CD4-positive, alpha-beta T cell treated with Interleukin-4 for 1 hour (primary cell): ENCODE data around the gene ITPR2.
A peak's percentile ranks its signal among the peaks of the same experiment; 100 is the strongest.
"Not testable (repeated sequence)": the region's sequence is repeated elsewhere in the genome, so short reads cannot be mapped to it uniquely, and the experiment has no call there.

ENCODE experiments used
- DNase-seq, 2 donors: peaks; one replicate each; pipeline ENCODE4 v3.0.0-alpha.2; 2020 to 2022

Gene ITPR2

GRCh38 chr12:26832822-26833742 is at the start of gene ITPR2:
Gene ITPR2 (minus strand): TSS chr12:26833194. CDS start chr12:26832781, 413 bp downstream.
- DNase-seq: peak; percentile 91 to 92

- no peak for DNase-seq
Measured at GRCh38 chr12:26880625-26881024, 47.6 kb upstream of the ITPR2 start.

GRCh38 chr12:26878661-26879119 is 45.7 kb upstream of the ITPR2 start:
- peak in 1 of 2 donors; percentile 42 for DNase-seq

GRCh38 chr12:26874501-26875296 is 41.7 kb upstream of the ITPR2 start:
- DNase-seq: peak in 1 of 2 donors; percentile 18

DNA sequence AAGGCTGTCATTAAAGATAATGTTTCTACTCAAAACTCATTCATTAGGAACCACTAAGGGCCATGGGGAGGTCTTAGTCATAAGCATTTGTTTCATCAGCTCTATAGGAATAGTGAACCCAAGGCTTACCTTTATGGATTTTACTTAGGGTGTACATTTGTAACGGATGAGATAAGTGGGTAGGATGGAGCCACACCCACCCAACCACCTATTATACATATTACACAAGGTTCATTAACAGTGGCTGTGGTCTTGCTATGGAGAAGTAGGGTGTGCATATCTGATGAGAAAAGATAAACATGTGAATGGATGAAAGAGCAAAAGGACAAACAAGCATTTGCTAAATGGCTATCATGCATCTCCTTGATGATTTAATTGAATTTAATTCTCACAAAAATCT is 39.6 kb upstream of the ITPR2 start:
- no peak for DNase-seq

- no peak for DNase-seq
Measured at GRCh38 chr12:26871985-26872384, 39.0 kb upstream of the ITPR2 start.

DNA sequence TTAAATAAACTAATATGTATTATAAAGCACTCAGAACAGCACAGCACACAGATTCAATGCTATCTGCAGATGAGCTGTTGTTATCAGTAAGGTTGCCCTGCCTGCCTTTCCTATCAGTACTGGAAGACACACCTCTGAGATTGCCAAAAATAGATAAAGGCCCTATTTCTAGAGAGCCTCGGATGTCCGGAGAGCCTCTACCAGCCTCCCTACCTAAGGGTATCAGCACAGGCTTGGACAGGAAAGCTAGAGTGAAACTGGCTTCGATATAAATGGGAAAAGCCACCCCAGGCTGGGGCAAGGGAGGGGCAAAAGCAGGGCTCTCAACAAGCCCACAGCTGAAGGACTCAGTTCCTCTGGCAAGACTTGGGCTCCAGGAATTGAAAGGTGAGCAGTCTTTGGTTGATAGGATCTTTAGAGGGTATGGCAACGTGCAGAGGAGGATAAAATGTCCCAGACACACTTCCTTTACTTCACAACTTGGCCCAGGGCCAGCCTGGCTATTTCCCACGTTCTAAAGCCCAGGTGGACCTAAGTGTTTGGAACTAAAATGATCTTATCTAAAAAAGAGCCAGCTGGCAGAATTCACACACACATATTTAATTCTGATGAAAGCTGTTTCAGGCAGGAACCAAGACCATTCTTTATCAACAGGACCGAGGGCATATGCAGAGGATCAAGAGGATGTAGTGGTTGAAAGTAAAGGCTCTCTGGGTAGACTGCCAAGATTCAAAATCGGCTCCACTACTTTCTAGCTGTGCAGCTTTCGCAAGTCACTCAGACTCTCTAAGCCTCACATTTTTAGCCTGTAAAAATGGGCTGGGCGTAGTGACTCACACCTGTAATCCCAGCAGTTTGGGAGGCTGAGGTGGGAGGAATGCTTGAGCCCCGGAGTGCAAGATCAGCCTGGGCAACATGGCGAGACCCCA is 37.8 kb upstream of the ITPR2 start:
- no peak for DNase-seq

DNA sequence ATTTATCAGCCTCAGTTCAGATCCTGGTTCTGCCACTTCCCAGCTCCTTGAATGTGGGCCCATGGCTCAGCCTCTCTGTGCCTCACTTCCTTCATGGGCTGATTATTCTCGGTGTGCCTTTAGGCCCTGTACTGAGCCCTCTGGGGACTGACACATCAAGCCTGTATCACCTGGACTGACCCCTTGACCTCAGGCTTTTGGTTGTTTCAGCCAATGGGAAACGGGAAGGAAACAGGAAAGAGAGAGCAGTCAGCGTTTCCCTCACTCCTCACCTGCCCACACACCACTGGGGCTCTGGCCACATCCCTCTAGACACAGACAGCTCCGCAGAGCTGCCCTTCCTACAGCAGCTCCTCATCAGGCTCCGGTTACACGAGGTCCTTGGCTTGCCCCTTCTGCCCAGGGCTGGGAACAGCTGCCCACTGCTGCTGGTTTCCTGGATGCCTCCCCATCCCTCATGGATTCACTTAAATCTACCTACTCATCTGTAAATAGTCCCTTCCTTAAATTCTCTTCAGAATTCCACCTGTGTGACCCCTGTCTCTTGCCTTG is 37.0 kb upstream of the ITPR2 start:
- no peak for DNase-seq

DNA sequence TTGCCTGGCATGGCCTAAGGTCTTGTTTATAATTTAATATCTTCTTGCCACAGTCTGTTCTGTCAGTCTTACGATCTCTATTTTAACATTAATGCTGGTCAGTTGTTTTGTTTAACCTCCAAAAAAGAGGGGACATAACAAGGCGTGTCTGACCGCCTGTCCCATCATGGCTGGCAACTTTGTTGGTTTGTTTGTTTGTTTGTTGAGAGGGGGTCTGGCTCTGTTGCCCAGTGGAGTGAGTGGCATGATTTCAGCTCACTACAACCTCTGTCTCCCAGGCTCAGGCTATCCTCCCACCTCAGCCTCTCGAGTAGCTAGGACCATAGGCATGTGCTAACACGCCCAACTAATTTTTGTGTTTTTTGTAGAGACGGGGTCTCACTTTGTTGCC is 36.1 kb upstream of the ITPR2 start:
- DNase-seq: no peak

DNA sequence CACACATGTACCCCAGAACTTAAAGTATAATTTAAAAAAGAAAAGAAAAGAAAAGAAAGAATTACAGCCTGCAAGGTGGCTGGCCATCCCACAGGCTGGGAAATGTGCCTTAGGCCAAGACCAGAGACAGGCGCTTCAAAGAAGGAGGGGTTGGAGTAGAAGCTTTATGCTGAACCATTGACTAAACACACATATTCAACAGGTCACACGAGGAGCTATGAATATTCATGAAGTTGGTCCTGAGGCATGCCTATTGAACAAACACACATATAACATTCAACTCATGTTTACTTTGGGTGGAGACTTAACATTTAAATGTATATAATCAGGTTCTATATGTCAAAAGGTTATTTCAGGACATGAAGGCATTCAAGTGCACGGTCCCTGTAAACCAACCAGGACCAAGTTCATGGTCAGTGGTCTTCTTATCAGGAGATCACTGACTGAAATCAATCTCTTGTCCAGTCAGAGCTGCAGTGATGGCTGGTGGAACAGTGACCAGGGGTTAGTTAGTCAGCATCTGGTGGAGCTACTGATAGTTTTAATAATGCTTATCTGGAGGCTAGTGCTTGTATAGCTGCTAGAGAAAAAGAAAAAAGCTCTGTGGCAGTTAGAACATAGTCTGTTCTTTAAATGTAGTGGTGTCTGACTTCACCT is 35.6 kb upstream of the ITPR2 start:
- no peak for DNase-seq

GRCh38 chr12:26867080-26867479 is 34.1 kb upstream of the ITPR2 start:
- no peak for DNase-seq

GRCh38 chr12:26863515-26863914 is 30.5 kb upstream of the ITPR2 start:
- DNase-seq: no peak

- not testable (repeated sequence) for DNase-seq
Measured at GRCh38 chr12:26862787-26863186, 29.8 kb upstream of the ITPR2 start.

DNA sequence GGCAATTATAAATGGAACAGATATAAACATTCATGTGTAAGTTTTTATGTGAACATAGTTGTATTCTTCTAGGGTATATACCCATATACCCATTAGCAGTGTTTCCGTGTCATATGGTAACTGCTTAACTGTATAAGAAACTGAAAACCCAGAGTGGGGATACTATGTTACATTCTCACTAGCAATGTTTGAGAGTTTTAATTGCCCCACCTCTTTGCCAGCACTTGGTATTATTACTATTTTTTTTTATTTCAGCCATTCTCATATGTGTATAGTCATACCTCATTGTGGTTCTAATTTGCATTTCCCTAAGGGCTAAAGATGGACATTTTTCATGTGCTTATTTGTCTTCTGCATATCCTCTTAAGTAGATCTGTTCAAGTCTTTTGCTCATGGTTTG is 28.7 kb upstream of the ITPR2 start:
- no peak for DNase-seq

DNA sequence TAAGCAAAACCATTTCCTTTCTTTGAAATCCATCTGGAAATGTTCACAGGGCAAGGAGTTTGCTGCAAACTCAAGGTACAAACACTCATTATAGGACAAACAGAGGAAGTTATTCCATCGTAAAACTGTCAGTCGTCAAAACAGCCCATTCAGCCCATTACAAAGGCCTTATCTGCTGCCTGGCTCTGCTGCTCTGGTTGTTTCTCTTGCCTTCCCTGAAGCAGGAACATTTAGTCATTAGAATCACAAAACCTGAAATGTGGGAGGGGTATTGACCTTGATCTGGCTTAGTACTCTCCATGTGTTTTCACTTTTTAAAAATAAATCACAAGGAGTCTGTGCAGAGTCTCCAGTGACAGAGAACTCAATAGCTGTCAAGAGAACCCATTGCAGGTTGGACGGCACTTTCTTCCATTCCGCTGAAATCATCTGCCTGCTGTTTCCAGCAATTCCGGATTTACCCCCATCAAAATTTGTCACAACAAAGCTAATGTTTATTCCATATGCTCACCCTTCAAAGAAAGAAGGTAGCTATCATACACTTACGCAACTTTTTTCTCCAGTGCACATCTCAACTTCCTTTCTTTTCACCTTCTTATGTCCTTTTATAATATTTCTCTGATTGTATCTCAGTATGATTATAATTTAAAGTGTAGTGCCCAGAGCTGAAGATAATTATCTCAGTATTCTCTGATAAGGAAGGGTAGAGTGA is 24.6 kb upstream of the ITPR2 start:
- DNase-seq: no peak

- DNase-seq: no peak
Measured at GRCh38 chr12:26855337-26855736, 22.3 kb upstream of the ITPR2 start.

DNA sequence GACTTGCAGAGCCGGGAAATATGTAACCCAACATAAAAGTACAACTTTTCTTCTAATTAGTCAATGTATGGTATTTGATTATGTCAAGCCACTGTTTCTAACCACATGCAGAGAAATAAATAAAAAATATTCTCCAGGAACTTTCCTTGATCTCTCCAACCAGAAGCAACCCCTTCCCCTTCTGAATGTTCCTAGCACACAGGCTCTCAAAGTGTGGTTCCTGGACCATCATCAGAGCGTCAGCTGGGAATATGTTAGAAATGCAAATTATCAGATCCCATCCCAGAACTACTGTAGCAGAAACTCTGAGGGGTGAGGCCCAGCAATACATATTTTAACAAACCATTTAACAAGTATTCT is 21.0 kb upstream of the ITPR2 start:
- DNase-seq: no peak

- DNase-seq: peak; percentile 75 to 77
Measured at GRCh38 chr12:26853303-26854030, 20.5 kb upstream of the ITPR2 start.

DNA sequence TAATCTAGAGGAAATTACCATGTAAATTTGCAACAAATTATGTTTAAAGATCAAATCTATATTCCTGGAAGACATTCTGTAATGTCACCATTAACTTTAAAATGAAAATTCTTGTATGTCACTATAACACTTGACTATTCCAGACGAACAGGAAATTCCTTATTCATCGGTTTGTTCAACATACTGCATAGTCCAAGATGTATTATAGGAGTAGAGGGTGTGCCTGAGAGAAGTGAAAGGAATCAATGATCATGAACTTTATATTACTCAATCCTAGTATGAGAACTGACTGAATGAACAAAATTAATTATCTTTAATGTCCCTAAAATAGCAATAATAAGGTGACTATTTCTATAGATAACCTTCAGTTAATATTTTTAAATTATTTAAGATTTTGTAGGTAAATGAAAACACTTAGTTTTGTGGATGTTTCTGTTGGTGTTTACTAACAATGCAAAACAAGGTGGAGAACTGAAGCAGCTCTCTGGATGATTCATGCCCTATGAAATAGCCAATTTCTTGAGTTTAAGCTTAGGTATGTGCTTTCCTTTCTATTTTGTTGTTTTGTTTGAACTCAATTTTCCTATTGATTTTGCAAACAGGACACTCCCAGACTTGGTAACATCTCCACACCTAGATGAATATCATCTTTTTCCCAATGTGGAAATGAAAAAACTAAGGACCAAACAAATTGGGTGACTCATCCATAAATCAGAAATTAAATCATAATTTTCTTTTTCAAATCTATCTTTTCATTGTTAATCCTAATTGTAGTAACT is 18.2 kb upstream of the ITPR2 start:
- DNase-seq: no peak
